ENCODE results near the gene UHRF2. TPM values are rescaled to one million over a fixed set of nuclear protein-coding genes. Genes with fewer than 3 reads are reported as not detected.

UHRF2 gene
- total RNA-seq, 2 experiments from 2014 or later = 141 to 149 TPM

- H3K4me1 ChIP-seq (ENCODE audit: insufficient read depth, low read length) = peaks cover 24% of the 10 kb centered on the region
- H3K4me3 Mint-ChIP-seq = no peak overlapping the region
- ChIA-PET CTCF (interaction anchor here (1.9 kb wide), 1 partner anchor 12 kb away, joined by 6 read pairs; the partner anchor contains the start of gene UHRF2), POLR2A (interaction anchor here (2.9 kb wide), 1 partner anchor 12 kb away, joined by 22 read pairs; the partner anchor contains the start of gene UHRF2)
- ATAC-seq (ENCODE audit: poor library complexity) (no peak), DNase-seq (no peak)
- H3K27me3 ChIP-seq (ENCODE audit: control insufficient read depth in 1 of 2, insufficient read depth in 2 of 2, low read length in 2 of 2) = no peaks in the 10 kb centered on the region
- H3K9me3 Mint-ChIP-seq = no peaks in the 10 kb centered on the region
- no peak overlapping the region for H3K27ac Mint-ChIP-seq
- intact Hi-C loops (cut with DNase I, micrococcal nuclease) = no loop called here
- no peak overlapping the region for H3K4me3 ChIP-seq (ENCODE audit: low read length)
- H3K27ac ChIP-seq (ENCODE audit: low read depth in 1 of 2, low read length in 2 of 2) = no peak overlapping the region
- peaks cover 25% of the 10 kb centered on the region for H3K36me3 ChIP-seq (ENCODE audit: insufficient read depth, low read length)
- no peak for TF ChIP-seq CTCF (IDR thresholded peaks at IDR 0.05)
- peaks cover 68% of the 10 kb centered on the region for H3K4me1 Mint-ChIP-seq (ENCODE audit: low read depth)
- H3K9me3 ChIP-seq (ENCODE audit: control insufficient read depth in 1 of 2, insufficient read depth in 1 of 2, low read length in 2 of 2) = no peaks in the 10 kb centered on the region
- H3K36me3 Mint-ChIP-seq (ENCODE audit: low read depth) = peaks cover 72% of the 10 kb centered on the region
- no peaks in the 10 kb centered on the region for H3K27me3 Mint-ChIP-seq
Measured at GRCh38 chr9:6424940-6425339, 11.9 kb downstream of the UHRF2 start.

- H3K36me3 ChIP-seq (ENCODE audit: insufficient read depth, low read length) = peaks cover 19% of the 10 kb centered on the region
- H3K4me1 Mint-ChIP-seq (ENCODE audit: low read depth) = peaks cover 71% of the 10 kb centered on the region
- POLR2A ChIA-PET = interaction anchor here (10.5 kb wide), 1 partner anchor 12 kb away, joined by 95 read pairs; the partner anchor contains the start of gene UHRF2
- intact Hi-C loops (cut with DNase I, micrococcal nuclease) = no loop called here
- TF ChIP-seq CTCF (IDR thresholded peaks at IDR 0.05) = no peak
- H3K9me3 ChIP-seq (ENCODE audit: control insufficient read depth in 1 of 2, insufficient read depth in 1 of 2, low read length in 2 of 2) = no peaks in the 10 kb centered on the region
- ATAC-seq (ENCODE audit: poor library complexity) (no peak), DNase-seq (no peak)
- H3K9me3 Mint-ChIP-seq = no peaks in the 10 kb centered on the region
- peak overlapping the region; percentile 28 for H3K27ac Mint-ChIP-seq
- H3K27me3 Mint-ChIP-seq = no peaks in the 10 kb centered on the region
- no peak overlapping the region for H3K4me3 Mint-ChIP-seq
- CTCF ChIA-PET = interaction anchor here (0.6 to 2.4 kb wide), 3 partner anchors 12 to 78 kb away, joined by 3 to 6 read pairs (median 4); no protein-coding TSS in a partner anchor
- H3K27ac ChIP-seq (ENCODE audit: low read depth in 1 of 2, low read length in 2 of 2) = no peak overlapping the region
- peaks cover 74% of the 10 kb centered on the region for H3K36me3 Mint-ChIP-seq (ENCODE audit: low read depth)
- H3K4me3 ChIP-seq (ENCODE audit: low read length) = no peak overlapping the region
- peaks cover 26% of the 10 kb centered on the region for H3K4me1 ChIP-seq (ENCODE audit: insufficient read depth, low read length)
- H3K27me3 ChIP-seq (ENCODE audit: control insufficient read depth in 1 of 2, insufficient read depth in 2 of 2, low read length in 2 of 2) = no peaks in the 10 kb centered on the region
Measured at GRCh38 chr9:6426117-6426516, 13.1 kb downstream of the UHRF2 start.

GRCh38 chr9:6428940-6429889 is 16.2 kb downstream of the UHRF2 start:
- peaks cover 35% of the 10 kb centered on the region for H3K4me1 ChIP-seq (ENCODE audit: insufficient read depth, low read length)
- no peak overlapping the region for H3K4me3 ChIP-seq (ENCODE audit: low read length)
- H3K36me3 ChIP-seq (ENCODE audit: insufficient read depth, low read length) = peaks cover 13% of the 10 kb centered on the region
- H3K27ac ChIP-seq (ENCODE audit: low read depth in 1 of 2, low read length in 2 of 2) = peak overlapping the region in 1 of 2 donors; percentile 3
- no peaks in the 10 kb centered on the region for H3K9me3 ChIP-seq (ENCODE audit: control insufficient read depth in 1 of 2, insufficient read depth in 1 of 2, low read length in 2 of 2)
- no peaks in the 10 kb centered on the region for H3K27me3 Mint-ChIP-seq
- TF ChIP-seq CTCF (IDR thresholded peaks at IDR 0.05) = no peak
- DNase-seq (peak in 4 of 14 experiments; percentile 13 to 70 (median 35)), ATAC-seq (ENCODE audit: poor library complexity) (peak; percentile 78)
- ChIA-PET POLR2A (interaction anchor here (0.8 to 10.5 kb wide), 2 partner anchors 15 to 328 kb away, joined by 5 to 95 read pairs; partner anchors contain the start of gene UHRF2), CTCF (no interaction called here)
- H3K4me1 Mint-ChIP-seq (ENCODE audit: low read depth) = peaks cover 79% of the 10 kb centered on the region
- intact Hi-C loops (cut with DNase I, micrococcal nuclease) = no loop called here
- peak overlapping the region; percentile 87 for H3K4me3 Mint-ChIP-seq
- H3K27me3 ChIP-seq (ENCODE audit: control insufficient read depth in 1 of 2, insufficient read depth in 2 of 2, low read length in 2 of 2) = no peaks in the 10 kb centered on the region
- peak overlapping the region; percentile 86 for H3K27ac Mint-ChIP-seq
- no peaks in the 10 kb centered on the region for H3K9me3 Mint-ChIP-seq
- peaks cover 71% of the 10 kb centered on the region for H3K36me3 Mint-ChIP-seq (ENCODE audit: low read depth)
